ENCODE data around the gene DDX43.
"Not testable (repeated sequence)": the region's sequence is repeated elsewhere in the genome, so short reads cannot be mapped to it uniquely, and the experiment has no call there.

DDX43 gene

DNA sequence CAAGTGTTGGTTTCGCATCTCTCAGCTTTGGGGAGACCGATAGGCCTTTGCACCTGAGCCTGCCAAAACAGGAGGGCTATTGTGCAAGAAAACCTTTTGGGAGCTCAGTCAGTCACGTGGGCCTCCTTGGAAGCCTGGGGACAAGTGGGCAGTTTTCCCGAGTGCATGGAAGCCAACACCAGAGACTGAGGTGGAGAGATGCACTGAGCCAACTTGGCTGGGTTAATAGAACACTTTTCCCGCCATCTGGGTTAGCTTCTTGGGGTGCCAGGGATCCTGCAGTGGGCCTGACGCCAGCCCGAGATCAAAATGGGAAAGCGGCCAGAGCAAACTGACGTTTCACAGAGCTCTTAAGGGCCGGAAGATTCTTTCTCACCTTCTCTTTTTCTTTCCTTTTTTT is 22.1 kb upstream of the DDX43 start:
- Mint-ChIP-seq H3K4me1 (ENCODE audit: low read depth) (no peaks in the 10 kb centered on the region), H3K9me3 (ENCODE audit: low read depth) (no peaks in the 10 kb centered on the region), H3K36me3 (no peaks in the 10 kb centered on the region), H3K27me3 (no peaks in the 10 kb centered on the region), H3K4me3 (no peak overlapping the region), H3K27ac (no peak overlapping the region)

DNA sequence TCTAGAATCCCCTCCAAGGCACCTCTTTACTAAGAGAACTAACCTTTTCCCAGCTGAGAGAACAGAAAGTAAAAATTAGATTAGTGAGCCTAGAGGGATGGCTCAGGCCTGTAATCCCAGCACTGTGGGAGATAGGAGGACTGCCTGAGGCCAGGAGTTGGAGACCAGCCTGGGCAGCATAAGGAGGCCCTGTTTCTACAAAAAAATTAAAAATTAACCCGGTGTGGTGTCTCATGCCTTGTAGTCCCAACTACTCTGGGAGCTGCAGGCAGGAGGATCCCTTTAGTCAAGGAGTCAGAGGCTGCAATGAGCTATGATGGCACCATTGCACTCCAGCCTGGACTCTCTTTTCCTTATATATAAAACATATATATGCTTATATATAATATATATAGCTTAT is 19.4 kb upstream of the DDX43 start:
- Mint-ChIP-seq H3K36me3 (no peaks in the 10 kb centered on the region), H3K9me3 (ENCODE audit: low read depth) (no peaks in the 10 kb centered on the region), H3K27me3 (no peaks in the 10 kb centered on the region), H3K4me3 (no peak overlapping the region), H3K27ac (no peak overlapping the region), H3K4me1 (ENCODE audit: low read depth) (no peaks in the 10 kb centered on the region)

- no peaks in the 10 kb centered on the region for H3K27me3 Mint-ChIP-seq
- no peaks in the 10 kb centered on the region for H3K9me3 Mint-ChIP-seq (ENCODE audit: low read depth)
- no peaks in the 10 kb centered on the region for H3K4me1 Mint-ChIP-seq (ENCODE audit: low read depth)
- no peak overlapping the region for H3K27ac Mint-ChIP-seq
- H3K36me3 Mint-ChIP-seq = no peaks in the 10 kb centered on the region
- no peak overlapping the region for H3K4me3 Mint-ChIP-seq
These were observed 17.4 kb upstream of the DDX43 start for GRCh38 chr6:73377225-73377624.

- H3K9me3 Mint-ChIP-seq (ENCODE audit: low read depth); H3K27ac Mint-ChIP-seq; H3K4me3 Mint-ChIP-seq: not testable (repeated sequence)
These were observed 13.1 kb upstream of the DDX43 start for GRCh38 chr6:73381531-73381930.

GRCh38 chr6:73382462-73383113 is 12.0 kb upstream of the DDX43 start:
- H3K9me3 Mint-ChIP-seq (ENCODE audit: low read depth) = no peaks in the 10 kb centered on the region
- no peaks in the 10 kb centered on the region for H3K36me3 Mint-ChIP-seq
- H3K27me3 Mint-ChIP-seq = no peaks in the 10 kb centered on the region
- no peaks in the 10 kb centered on the region for H3K4me1 Mint-ChIP-seq (ENCODE audit: low read depth)
- no peak overlapping the region for H3K4me3 Mint-ChIP-seq
- no peak overlapping the region for H3K27ac Mint-ChIP-seq

More at GRCh38 chr6:73381531-73381930, 13.1 kb upstream of the DDX43 start:
- H3K27me3 Mint-ChIP-seq; H3K4me1 Mint-ChIP-seq (ENCODE audit: low read depth); H3K36me3 Mint-ChIP-seq: not testable (repeated sequence)

DNA sequence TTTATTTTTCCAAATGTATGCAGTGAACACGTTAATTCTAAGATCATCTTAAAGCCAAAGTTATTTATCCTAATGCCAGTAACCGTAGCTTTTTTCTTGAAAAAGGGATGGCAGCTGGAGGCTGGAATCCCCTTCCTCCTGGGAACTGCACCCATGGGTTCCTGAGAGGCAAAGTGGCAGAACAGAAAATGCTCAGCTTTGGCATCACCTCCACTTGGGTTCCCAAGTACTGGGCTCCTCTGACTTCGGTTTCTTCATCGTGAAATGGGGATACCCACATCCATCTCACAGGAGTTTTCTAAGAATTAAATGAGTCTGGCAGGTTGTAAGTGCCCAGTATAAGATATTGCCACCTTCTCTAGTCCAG is 6.2 kb upstream of the DDX43 start:
- Mint-ChIP-seq H3K4me1 (ENCODE audit: low read depth) (peaks cover 20% of the 10 kb centered on the region), H3K36me3 (no peaks in the 10 kb centered on the region), H3K27me3 (no peaks in the 10 kb centered on the region), H3K27ac (no peak overlapping the region), H3K9me3 (ENCODE audit: low read depth) (no peaks in the 10 kb centered on the region), H3K4me3 (peak overlapping the region; percentile 79)

DNA sequence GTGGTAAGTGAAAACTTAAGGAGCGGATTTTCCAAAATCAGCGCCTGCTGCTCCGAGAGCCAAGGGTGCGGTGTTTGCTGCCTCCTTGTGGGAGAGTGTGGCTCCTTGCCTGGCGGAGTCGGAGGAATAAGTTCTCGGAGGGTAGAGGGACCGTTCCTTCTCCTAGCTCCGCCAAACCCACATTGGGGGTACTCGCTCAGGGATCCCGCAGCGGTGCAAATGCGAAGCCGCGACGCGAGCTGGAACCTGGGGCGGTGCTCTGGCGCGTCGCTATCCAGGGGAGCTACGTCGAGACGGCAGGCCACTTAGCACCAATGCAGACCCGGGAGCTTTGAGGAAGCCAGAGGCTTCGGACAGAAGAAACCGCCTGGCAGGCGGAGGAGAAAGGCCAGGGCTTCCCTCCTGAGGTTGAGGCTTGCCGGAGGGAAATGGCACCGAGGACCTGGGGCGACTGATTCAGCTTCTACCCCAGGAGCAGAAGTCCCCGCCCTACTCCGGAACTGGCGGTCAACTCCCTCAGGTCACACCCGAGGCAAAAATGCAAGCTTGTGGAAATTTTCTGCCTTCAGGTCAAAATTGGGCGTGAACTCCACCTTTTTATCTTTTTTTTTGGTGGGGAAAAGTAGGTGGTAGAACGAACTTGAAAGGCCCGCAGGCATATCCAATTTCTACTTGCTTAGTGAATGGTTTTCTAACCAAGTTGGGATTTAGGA is 5.7 kb upstream of the DDX43 start:
- H3K9me3 Mint-ChIP-seq (ENCODE audit: low read depth) = no peaks in the 10 kb centered on the region
- no peaks in the 10 kb centered on the region for H3K36me3 Mint-ChIP-seq
- peaks cover 20% of the 10 kb centered on the region for H3K4me1 Mint-ChIP-seq (ENCODE audit: low read depth)
- no peaks in the 10 kb centered on the region for H3K27me3 Mint-ChIP-seq
- H3K4me3 Mint-ChIP-seq = peak overlapping the region; percentile 79
- no peak overlapping the region for H3K27ac Mint-ChIP-seq

DNA sequence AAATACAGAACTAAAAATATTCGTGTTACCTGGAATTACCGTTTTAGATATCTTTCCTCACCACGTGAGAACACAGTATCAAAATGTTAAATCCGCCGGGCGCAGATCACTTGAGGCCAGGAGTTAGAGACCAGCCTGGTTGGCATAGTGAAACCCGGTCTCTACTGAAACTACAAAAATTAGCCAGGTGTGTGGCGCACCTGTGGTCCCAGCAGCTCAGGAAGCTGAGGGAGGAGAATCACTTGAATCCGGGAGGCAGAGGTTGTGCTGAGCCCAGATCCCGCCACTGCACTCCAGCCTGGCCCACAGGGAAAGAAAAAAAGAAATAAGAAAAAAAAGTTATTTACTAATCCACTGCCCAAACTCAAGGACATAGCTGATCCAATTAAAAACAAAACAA is 4.8 kb upstream of the DDX43 start:
- Mint-ChIP-seq H3K36me3 (no peaks in the 10 kb centered on the region), H3K27ac (no peak overlapping the region), H3K4me3 (no peak overlapping the region), H3K27me3 (no peaks in the 10 kb centered on the region), H3K4me1 (ENCODE audit: low read depth) (peaks cover 20% of the 10 kb centered on the region), H3K9me3 (ENCODE audit: low read depth) (no peaks in the 10 kb centered on the region)

GRCh38 chr6:73391675-73392074 is 3.0 kb upstream of the DDX43 start:
- Mint-ChIP-seq H3K9me3 (ENCODE audit: low read depth) (no peaks in the 10 kb centered on the region), H3K36me3 (no peaks in the 10 kb centered on the region), H3K27me3 (no peaks in the 10 kb centered on the region), H3K27ac (no peak overlapping the region), H3K4me3 (no peak overlapping the region), H3K4me1 (ENCODE audit: low read depth) (peaks cover 23% of the 10 kb centered on the region)

DNA sequence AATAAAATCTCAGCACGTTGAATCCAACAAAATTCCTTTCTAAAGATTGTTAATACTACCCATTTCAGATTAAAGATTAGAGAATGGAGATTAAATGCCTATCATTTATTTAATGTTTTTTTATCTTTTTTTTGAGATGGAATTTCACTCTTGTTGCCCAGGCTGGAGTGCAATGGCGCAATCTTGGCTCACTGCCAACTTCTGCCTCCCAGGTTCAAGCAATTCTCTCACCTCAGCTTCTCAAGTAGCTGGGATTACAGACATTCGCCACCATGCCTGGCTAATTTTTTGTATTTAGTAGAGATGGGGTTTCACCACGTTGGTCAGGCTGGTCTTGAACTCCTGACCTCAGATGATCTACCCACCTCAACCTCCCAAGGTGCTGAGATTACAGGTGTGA is 2.4 kb upstream of the DDX43 start:
- not testable (repeated sequence) for H3K36me3 Mint-ChIP-seq; H3K27ac Mint-ChIP-seq; H3K9me3 Mint-ChIP-seq (ENCODE audit: low read depth); H3K27me3 Mint-ChIP-seq; H3K4me3 Mint-ChIP-seq
- peaks cover 23% of the 10 kb centered on the region for H3K4me1 Mint-ChIP-seq (ENCODE audit: low read depth)

DNA sequence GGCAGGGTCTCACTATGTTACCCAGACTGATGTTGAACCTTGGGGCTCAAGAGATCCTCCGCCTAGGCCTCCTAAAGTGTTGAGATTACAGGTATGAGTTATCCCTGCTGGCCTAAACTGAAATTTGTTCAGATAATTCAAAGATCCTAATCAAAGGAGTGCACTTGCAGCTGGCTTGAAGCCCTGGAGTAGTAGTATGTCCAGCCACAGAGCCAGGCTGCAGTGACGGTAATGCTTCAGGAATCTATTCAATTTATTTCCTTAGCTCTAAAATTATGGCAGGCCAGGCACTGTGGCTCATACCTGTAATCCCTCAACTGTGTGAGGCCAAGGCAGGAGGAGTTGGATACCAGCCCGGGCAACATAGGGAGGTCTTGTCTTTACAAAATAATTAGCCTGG is 1.4 kb upstream of the DDX43 start:
- no peak overlapping the region for H3K27ac Mint-ChIP-seq
- H3K36me3 Mint-ChIP-seq = no peaks in the 10 kb centered on the region
- H3K9me3 Mint-ChIP-seq (ENCODE audit: low read depth) = no peaks in the 10 kb centered on the region
- H3K27me3 Mint-ChIP-seq = no peaks in the 10 kb centered on the region
- peaks cover 22% of the 10 kb centered on the region for H3K4me1 Mint-ChIP-seq (ENCODE audit: low read depth)
- H3K4me3 Mint-ChIP-seq = no peak overlapping the region

DNA sequence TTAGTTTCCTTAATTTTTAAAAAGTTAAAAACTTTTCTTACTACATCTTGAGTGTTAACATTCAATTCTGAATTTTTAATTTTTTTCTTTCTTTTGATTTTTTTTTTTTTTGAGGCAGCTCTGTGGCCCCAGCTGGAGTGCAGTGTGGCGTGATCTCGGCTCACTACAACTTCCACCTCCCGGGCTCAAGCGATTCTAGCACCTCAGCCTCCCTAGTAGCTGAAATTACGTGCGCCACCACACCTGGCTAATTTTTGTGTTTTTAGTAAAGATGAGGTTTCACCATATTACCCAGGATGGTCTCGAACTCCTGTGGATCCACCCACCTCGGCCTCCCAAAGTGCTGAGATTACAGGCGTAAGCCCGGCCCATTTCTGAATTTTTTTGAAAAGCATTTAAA is 1.2 kb downstream of the DDX43 start:
- no peak overlapping the region for H3K4me3 Mint-ChIP-seq
- H3K36me3 Mint-ChIP-seq = no peaks in the 10 kb centered on the region
- H3K27me3 Mint-ChIP-seq = no peaks in the 10 kb centered on the region
- H3K27ac Mint-ChIP-seq = no peak overlapping the region
- H3K9me3 Mint-ChIP-seq (ENCODE audit: low read depth) = no peaks in the 10 kb centered on the region
- H3K4me1 Mint-ChIP-seq (ENCODE audit: low read depth) = peaks cover 12% of the 10 kb centered on the region

- H3K9me3 Mint-ChIP-seq (ENCODE audit: low read depth) = no peaks in the 10 kb centered on the region
- H3K4me3 Mint-ChIP-seq = no peak overlapping the region
These were observed 6.0 kb downstream of the DDX43 start for GRCh38 chr6:73400656-73401055.

DNA sequence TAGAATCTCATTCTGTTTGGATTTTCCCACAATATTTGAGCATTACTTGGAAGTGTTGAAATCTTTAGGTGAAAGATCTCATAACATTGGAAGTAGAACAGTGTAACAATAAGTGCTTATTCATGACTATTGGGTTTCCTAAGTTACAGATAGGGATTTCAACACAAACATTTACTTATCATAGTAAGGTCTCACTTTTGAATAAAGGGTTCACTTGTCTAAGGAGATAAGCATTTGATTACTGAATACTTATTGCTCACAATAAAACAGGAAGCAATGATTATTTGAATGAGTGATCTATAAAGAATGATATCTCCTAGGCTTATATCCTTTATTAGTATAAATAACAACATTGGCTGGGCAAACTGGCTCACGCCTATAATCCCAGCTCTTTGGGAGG is 14.8 kb downstream of the DDX43 start:
- H3K27me3 Mint-ChIP-seq = no peaks in the 10 kb centered on the region
- no peaks in the 10 kb centered on the region for H3K9me3 Mint-ChIP-seq (ENCODE audit: low read depth)
- no peaks in the 10 kb centered on the region for H3K4me1 Mint-ChIP-seq (ENCODE audit: low read depth)
- no peaks in the 10 kb centered on the region for H3K36me3 Mint-ChIP-seq
- no peak overlapping the region for H3K4me3 Mint-ChIP-seq
- no peak overlapping the region for H3K27ac Mint-ChIP-seq

More at GRCh38 chr6:73400656-73401055, 6.0 kb downstream of the DDX43 start:
- Mint-ChIP-seq H3K27ac (no peak overlapping the region), H3K27me3 (no peaks in the 10 kb centered on the region), H3K4me1 (ENCODE audit: low read depth) (no peaks in the 10 kb centered on the region), H3K36me3 (peaks cover 2% of the 10 kb centered on the region)

DNA sequence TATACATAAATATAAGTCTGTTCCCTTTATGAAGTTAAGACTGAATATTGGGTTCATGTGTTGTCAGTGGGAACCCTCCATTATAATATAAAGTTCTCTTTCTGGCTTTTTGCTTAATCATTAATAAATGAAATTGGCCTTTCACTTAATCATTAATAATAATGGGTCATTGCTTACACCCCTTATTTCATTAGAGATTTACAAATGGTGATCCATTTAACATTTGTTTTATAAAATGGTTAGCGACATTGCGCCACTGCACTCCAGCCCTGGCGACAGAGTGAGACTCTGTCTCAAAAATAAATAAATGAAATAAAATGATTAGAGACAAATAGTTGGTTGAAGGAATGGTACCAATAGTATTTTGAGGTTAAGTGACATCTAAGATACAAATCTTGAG is 18.5 kb downstream of the DDX43 start:
- no peak overlapping the region for H3K4me3 Mint-ChIP-seq

More for the DNA sequence above, 18.5 kb downstream of the DDX43 start:
- Mint-ChIP-seq H3K27me3 (no peaks in the 10 kb centered on the region), H3K27ac (no peak overlapping the region), H3K36me3 (peaks cover 7% of the 10 kb centered on the region), H3K4me1 (ENCODE audit: low read depth) (no peaks in the 10 kb centered on the region), H3K9me3 (ENCODE audit: low read depth) (no peaks in the 10 kb centered on the region)
